Suprapubic skin (tissue), 4 donors: ENCODE data around the gene LDLR.

Experiments
- EP300 ChIP-seq: sonication (generic); formaldehyde crosslinking; IDR thresholded peaks from one replicate; pipeline ENCODE4 v1.6.1; 2017; ENCODE audit warnings: antibody characterized with exemption
- POLR2A ChIP-seq, 2 donors: fragments of 450-650 bp; IDR thresholded peaks; one replicate each; pipeline ENCODE4 v1.6.1; 2017; ENCODE audit warnings: antibody characterized with exemption in 2 of 2, mild to moderate bottlenecking in 2 of 2, moderate library complexity in 2 of 2
- POLR2AphosphoS5 ChIP-seq, 3 donors: sonication (generic); formaldehyde crosslinking; IDR thresholded peaks; one replicate each; pipeline ENCODE4 v1.6.1; 2017; ENCODE audit warnings: antibody characterized with exemption in 3 of 3
- TF ChIP-seq, protein P1 (sequence below), 2 donors: fragments of 200-600 bp in 1 of 2; fragments of 450-650 bp in 1 of 2; sonication (generic) in 1 of 2; IDR thresholded peaks; one replicate each; pipeline ENCODE4 v1.5.1; 2016 to 2019; ENCODE audit warnings: antibody characterized with exemption in 2 of 2, mild to moderate bottlenecking in 1 of 2, moderate library complexity in 1 of 2

DNA sequence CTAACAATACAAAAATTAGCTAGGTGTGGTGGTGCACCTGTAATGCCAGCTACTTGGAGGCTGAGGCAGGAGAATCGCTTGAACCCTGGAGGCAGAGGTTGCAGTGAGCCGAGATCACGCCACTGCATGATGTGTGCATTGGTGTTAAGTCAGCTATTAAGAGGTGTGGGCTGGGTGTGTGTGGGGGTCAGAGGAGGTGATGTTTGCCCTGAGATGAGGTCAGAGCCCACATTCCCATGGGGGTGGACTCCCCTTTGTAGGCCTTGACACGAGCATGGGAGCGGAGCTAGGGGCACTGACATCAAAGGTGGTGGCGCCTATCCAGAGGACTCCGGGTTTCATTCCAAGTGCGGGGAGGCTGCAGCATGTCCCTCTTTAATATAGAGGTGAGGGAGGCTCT lies 34.6 kb upstream of the LDLR start:
- TF ChIP-seq, protein P1, sequence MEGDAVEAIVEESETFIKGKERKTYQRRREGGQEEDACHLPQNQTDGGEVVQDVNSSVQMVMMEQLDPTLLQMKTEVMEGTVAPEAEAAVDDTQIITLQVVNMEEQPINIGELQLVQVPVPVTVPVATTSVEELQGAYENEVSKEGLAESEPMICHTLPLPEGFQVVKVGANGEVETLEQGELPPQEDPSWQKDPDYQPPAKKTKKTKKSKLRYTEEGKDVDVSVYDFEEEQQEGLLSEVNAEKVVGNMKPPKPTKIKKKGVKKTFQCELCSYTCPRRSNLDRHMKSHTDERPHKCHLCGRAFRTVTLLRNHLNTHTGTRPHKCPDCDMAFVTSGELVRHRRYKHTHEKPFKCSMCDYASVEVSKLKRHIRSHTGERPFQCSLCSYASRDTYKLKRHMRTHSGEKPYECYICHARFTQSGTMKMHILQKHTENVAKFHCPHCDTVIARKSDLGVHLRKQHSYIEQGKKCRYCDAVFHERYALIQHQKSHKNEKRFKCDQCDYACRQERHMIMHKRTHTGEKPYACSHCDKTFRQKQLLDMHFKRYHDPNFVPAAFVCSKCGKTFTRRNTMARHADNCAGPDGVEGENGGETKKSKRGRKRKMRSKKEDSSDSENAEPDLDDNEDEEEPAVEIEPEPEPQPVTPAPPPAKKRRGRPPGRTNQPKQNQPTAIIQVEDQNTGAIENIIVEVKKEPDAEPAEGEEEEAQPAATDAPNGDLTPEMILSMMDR (IDR thresholded peaks at IDR 0.05): no peak
- TF ChIP-seq POLR2AphosphoS5 (IDR thresholded peaks at IDR 0.05) (no peak), EP300 (no peak), POLR2A (IDR thresholded peaks at IDR 0.05) (no peak)
